WTC11 (cell line): ENCODE measurements around the gene NCKAP5L. TPM values are rescaled to one million over a fixed set of nuclear protein-coding genes. Genes with fewer than 3 reads are reported as not detected.

ENCODE experiments used
- ATAC-seq: fragments of 200-7000 bp; cut with Tn5 transposase; 2 replicates; pipeline ENCODE4 v1.10.0; 2021; ENCODE audit warnings: mild to moderate bottlenecking, moderate library complexity
- CTCF ChIA-PET: fragments of 300-600 bp; sonication (Branson Sonifier 250); formaldehyde crosslinking; loops from one replicate; lab custom pipeline; 2021; ENCODE audit warnings: antibody characterized with exemption; lab: Charles Lee
- POLR2A ChIA-PET: fragments of 350-600 bp; sonication (Branson Sonifier 250); formaldehyde crosslinking; loops from one replicate; lab custom pipeline; 2021; ENCODE audit warnings: antibody characterized with exemption; lab: Charles Lee
- DNase-seq: peaks from one replicate; pipeline ENCODE4 v3.0.0; 2021; ENCODE audit warnings: low spot score
- H3K27ac Mint-ChIP-seq: 2 replicates; pipeline ENCODE4 v1.8.0; 2021; ENCODE audit warnings: mixed read lengths
- H3K27me3 Mint-ChIP-seq: 2 replicates; pipeline ENCODE4 v1.8.0; 2021; ENCODE audit warnings: low read depth, mild to moderate bottlenecking, moderate library complexity, mixed read lengths
- H3K36me3 Mint-ChIP-seq: 2 replicates; pipeline ENCODE4 v1.8.0; 2021; ENCODE audit warnings: mixed read lengths
- H3K4me1 Mint-ChIP-seq: 2 replicates; pipeline ENCODE4 v1.8.0; 2022; ENCODE audit warnings: mixed read lengths
- H3K4me3 Mint-ChIP-seq: 2 replicates; pipeline ENCODE4 v1.8.0; 2021; ENCODE audit warnings: mild to moderate bottlenecking, moderate library complexity, mixed read lengths
- H3K9me3 Mint-ChIP-seq: 2 replicates; pipeline ENCODE4 v1.8.0; 2021; ENCODE audit warnings: mixed read lengths
- CDX4 ChIP-seq: fragments of 250-450 bp; sonication (Bioruptor Pico); IDR thresholded peaks from 2 replicates; pipeline ENCODE4 v1.9.0; 2021; ENCODE audit warnings: moderate library complexity, mild to moderate bottlenecking, inconsistent platforms, borderline replicate concordance
- CREB1 ChIP-seq: sonication (generic); formaldehyde crosslinking; IDR thresholded peaks from 2 replicates; pipeline ENCODE4 v1.8.0; 2023; ENCODE audit warnings: mild to moderate bottlenecking, missing genetic modification reagents
- HMGXB4 ChIP-seq: sonication (generic); formaldehyde crosslinking; IDR thresholded peaks from 2 replicates; pipeline ENCODE4 v1.8.1; 2023; ENCODE audit warnings: mild to moderate bottlenecking, moderate library complexity, missing genetic modification reagents
- KAT7 ChIP-seq: sonication (generic); formaldehyde crosslinking; IDR thresholded peaks from 2 replicates; pipeline ENCODE4 v1.8.1; 2023; ENCODE audit warnings: missing genetic modification reagents, mild to moderate bottlenecking, borderline replicate concordance
- RELA ChIP-seq: sonication (generic); formaldehyde crosslinking; IDR thresholded peaks from 2 replicates; pipeline ENCODE4 v1.8.1; 2022; ENCODE audit warnings: missing genetic modification reagents, mild to moderate bottlenecking, borderline replicate concordance
- TCF7 ChIP-seq: sonication (generic); formaldehyde crosslinking; IDR thresholded peaks from 2 replicates; pipeline ENCODE4 v1.8.0; 2022; ENCODE audit warnings: mild to moderate bottlenecking, low read depth, missing genetic modification reagents, moderate library complexity
- TEAD1 ChIP-seq: sonication (generic); formaldehyde crosslinking; IDR thresholded peaks from 2 replicates; pipeline ENCODE4 v1.8.0; 2022; ENCODE audit warnings: mild to moderate bottlenecking, missing genetic modification reagents
- ZNF263 ChIP-seq: sonication (generic); formaldehyde crosslinking; IDR thresholded peaks from 2 replicates; pipeline ENCODE4 v1.8.1; 2022; ENCODE audit warnings: low read depth, mild to moderate bottlenecking, moderate library complexity, missing genetic modification reagents
- ZNF416 ChIP-seq: fragments of 250-450 bp; sonication (Bioruptor Pico); IDR thresholded peaks from 2 replicates; pipeline ENCODE4 v1.9.0; 2021; ENCODE audit warnings: mild to moderate bottlenecking, inconsistent platforms
- ZSCAN18 ChIP-seq: fragments of 250-450 bp; sonication (Bioruptor Pico); IDR thresholded peaks from 2 replicates; pipeline ENCODE4 v2.1.2; 2022; ENCODE audit warnings: mild to moderate bottlenecking, moderate library complexity
- total RNA-seq: library from RNA; stranded (reverse); gene quantifications from 3 replicates; pipeline ENCODE4 v1.2.3, GENCODE V29; 2021
- TF ChIP-seq, protein P1 (sequence below): fragments of 250-450 bp; sonication (Bioruptor Pico); IDR thresholded peaks from 2 replicates; pipeline ENCODE4 v1.9.0; 2021; ENCODE audit warnings: mild to moderate bottlenecking, borderline replicate concordance
- TF ChIP-seq, protein P2 (sequence below): fragments of 250-450 bp; sonication (Bioruptor Pico); conservative IDR thresholded peaks from 2 replicates; pipeline ENCODE4 v1.9.0; 2021; ENCODE audit warnings: mild to moderate bottlenecking
- TF ChIP-seq, protein P3 (sequence below): sonication (generic); formaldehyde crosslinking; IDR thresholded peaks from 2 replicates; pipeline ENCODE4 v1.8.0; 2022; ENCODE audit warnings: mild to moderate bottlenecking, missing genetic modification reagents
- TF ChIP-seq, protein P4 (sequence below): sonication (generic); formaldehyde crosslinking; IDR thresholded peaks from 2 replicates; pipeline ENCODE4 v1.8.0; 2022; ENCODE audit warnings: mild to moderate bottlenecking, missing genetic modification reagents
- TF ChIP-seq, protein P5 (sequence below): sonication (generic); formaldehyde crosslinking; IDR thresholded peaks from 2 replicates; pipeline ENCODE4 v1.8.0; 2022; ENCODE audit warnings: mild to moderate bottlenecking, missing genetic modification reagents

Gene NCKAP5L
- total RNA-seq, 1 experiment from 2014 or later = 27.8 TPM

DNA sequence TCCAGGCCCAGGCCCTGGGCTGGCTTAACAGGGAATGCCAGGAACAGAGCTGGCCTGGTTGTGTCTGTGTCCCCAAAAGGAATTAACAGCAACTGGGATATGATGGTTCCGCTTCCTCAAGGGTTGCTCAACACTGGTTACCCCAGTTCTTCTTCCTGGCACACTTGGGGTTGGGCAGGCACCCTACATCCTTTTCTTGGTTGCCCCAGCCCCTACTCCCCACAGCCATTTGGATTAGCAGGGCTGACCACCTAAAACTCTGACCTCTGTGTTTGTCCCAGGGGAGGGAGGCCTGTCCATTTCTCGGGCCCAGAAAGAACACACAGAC, 30.8 kb downstream of the NCKAP5L start (continued):
- TF ChIP-seq, protein P1, sequence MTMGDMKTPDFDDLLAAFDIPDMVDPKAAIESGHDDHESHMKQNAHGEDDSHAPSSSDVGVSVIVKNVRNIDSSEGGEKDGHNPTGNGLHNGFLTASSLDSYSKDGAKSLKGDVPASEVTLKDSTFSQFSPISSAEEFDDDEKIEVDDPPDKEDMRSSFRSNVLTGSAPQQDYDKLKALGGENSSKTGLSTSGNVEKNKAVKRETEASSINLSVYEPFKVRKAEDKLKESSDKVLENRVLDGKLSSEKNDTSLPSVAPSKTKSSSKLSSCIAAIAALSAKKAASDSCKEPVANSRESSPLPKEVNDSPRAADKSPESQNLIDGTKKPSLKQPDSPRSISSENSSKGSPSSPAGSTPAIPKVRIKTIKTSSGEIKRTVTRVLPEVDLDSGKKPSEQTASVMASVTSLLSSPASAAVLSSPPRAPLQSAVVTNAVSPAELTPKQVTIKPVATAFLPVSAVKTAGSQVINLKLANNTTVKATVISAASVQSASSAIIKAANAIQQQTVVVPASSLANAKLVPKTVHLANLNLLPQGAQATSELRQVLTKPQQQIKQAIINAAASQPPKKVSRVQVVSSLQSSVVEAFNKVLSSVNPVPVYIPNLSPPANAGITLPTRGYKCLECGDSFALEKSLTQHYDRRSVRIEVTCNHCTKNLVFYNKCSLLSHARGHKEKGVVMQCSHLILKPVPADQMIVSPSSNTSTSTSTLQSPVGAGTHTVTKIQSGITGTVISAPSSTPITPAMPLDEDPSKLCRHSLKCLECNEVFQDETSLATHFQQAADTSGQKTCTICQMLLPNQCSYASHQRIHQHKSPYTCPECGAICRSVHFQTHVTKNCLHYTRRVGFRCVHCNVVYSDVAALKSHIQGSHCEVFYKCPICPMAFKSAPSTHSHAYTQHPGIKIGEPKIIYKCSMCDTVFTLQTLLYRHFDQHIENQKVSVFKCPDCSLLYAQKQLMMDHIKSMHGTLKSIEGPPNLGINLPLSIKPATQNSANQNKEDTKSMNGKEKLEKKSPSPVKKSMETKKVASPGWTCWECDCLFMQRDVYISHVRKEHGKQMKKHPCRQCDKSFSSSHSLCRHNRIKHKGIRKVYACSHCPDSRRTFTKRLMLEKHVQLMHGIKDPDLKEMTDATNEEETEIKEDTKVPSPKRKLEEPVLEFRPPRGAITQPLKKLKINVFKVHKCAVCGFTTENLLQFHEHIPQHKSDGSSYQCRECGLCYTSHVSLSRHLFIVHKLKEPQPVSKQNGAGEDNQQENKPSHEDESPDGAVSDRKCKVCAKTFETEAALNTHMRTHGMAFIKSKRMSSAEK = no peak
- TF ChIP-seq ZNF416 (CRISPR knock-in tag) (no peak), ZNF263 (CRISPR knock-in tag) (no peak), TCF7 (CRISPR knock-in tag) (no peak), KAT7 (CRISPR knock-in tag) (no peak)

GRCh38 chr12:49796606-49797448, 31.4 kb downstream of the NCKAP5L start:
- TF ChIP-seq HMGXB4 (CRISPR knock-in tag) = no peak
- no peak for TF ChIP-seq RELA (CRISPR knock-in tag)
- TF ChIP-seq, protein P2, sequence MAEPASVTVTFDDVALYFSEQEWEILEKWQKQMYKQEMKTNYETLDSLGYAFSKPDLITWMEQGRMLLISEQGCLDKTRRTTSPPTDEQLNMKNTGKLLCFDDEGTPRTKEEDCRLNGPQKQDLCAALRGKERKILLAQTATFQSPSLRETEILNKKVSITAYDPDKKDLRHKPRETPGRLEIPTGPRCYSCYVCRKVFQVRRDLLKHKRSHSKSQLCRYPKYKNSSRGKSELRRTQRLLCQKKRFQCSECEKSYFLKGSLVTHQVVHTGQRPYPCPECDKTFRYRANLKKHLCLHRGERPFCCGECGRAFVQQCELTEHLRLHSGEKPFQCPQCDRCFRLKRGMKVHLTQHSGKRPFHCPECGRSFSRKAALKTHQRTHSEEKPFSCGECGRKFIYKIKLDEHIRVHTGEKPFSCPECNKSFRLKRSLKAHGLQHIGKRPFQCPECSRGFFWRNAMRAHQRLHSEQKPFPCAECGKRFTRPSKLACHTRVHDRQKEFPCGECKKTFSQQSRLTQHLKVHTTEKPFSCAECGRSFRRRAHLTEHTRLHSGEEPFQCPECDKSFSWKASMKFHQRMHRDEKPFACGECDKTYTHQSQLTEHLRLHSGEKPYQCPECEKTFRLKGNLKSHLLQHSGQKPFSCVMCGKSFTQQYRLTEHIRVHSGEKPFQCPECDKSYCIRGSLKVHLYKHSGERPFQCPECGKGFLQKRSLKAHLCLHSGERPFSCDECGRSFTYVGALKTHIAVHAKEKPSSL (CRISPR knock-in tag) = no peak
- no peak for TF ChIP-seq TEAD1 (CRISPR knock-in tag)
- TF ChIP-seq, protein P3, sequence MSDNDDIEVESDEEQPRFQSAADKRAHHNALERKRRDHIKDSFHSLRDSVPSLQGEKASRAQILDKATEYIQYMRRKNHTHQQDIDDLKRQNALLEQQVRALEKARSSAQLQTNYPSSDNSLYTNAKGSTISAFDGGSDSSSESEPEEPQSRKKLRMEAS (CRISPR knock-in tag) = no peak
- TF ChIP-seq ZSCAN18 = no peak
- TF ChIP-seq, protein P4, sequence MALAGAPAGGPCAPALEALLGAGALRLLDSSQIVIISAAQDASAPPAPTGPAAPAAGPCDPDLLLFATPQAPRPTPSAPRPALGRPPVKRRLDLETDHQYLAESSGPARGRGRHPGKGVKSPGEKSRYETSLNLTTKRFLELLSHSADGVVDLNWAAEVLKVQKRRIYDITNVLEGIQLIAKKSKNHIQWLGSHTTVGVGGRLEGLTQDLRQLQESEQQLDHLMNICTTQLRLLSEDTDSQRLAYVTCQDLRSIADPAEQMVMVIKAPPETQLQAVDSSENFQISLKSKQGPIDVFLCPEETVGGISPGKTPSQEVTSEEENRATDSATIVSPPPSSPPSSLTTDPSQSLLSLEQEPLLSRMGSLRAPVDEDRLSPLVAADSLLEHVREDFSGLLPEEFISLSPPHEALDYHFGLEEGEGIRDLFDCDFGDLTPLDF (CRISPR knock-in tag) = no peak
- TF ChIP-seq, protein P5, sequence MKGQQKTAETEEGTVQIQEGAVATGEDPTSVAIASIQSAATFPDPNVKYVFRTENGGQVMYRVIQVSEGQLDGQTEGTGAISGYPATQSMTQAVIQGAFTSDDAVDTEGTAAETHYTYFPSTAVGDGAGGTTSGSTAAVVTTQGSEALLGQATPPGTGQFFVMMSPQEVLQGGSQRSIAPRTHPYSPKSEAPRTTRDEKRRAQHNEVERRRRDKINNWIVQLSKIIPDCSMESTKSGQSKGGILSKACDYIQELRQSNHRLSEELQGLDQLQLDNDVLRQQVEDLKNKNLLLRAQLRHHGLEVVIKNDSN (CRISPR knock-in tag) = no peak
- TF ChIP-seq CDX4 (CRISPR knock-in tag) = no peak
- no peak for TF ChIP-seq CREB1 (CRISPR knock-in tag)
- ATAC-seq (no peak), DNase-seq (no peak)
- no peaks in the 10 kb centered on the region for H3K27me3 Mint-ChIP-seq
- no peaks in the 10 kb centered on the region for H3K9me3 Mint-ChIP-seq
- no peak overlapping the region for H3K27ac Mint-ChIP-seq
- POLR2A ChIA-PET = interaction anchor here (0.6 kb wide), 1 partner anchor 32 kb away, joined by 3 read pairs; the partner anchor contains the start of gene NCKAP5L
- CTCF ChIA-PET = interaction anchor here (1.0 to 1.5 kb wide), 4 partner anchors 11 to 170 kb away, joined by 3 to 5 read pairs (median 3); partner anchors contain the start of gene NCKAP5L
- H3K4me1 Mint-ChIP-seq = no peaks in the 10 kb centered on the region
- H3K4me3 Mint-ChIP-seq = no peak overlapping the region
- H3K36me3 Mint-ChIP-seq = peaks cover 9% of the 10 kb centered on the region
